D721Med (cell line): ENCODE data around the gene SGPP1.
"Not testable (repeated sequence)": the region's sequence is repeated elsewhere in the genome, so short reads cannot be mapped to it uniquely, and the experiment has no call there.

Experiments
- DNase-seq: peaks from one replicate; pipeline ENCODE4 v3.0.0; 2011; ENCODE audit warnings: low spot score; ENCODE audit not compliant: insufficient read length
- FAIRE-seq: peaks from 2 replicates; lab custom pipeline; 2011; peaks lifted over from hg19 to GRCh38; lab: Jason Lieb, UNC
- CTCF ChIP-seq: IDR thresholded peaks from 2 replicates; pipeline ENCODE4 v1.5.1; 2012; ENCODE audit warnings: mild to moderate bottlenecking, control low read depth; ENCODE audit not compliant: insufficient read depth; ENCODE audit errors: missing control alignments

SGPP1 gene

GRCh38 chr14:63663428-63664341, 64.2 kb downstream of the SGPP1 start:
- no peak for FAIRE-seq
- DNase-seq: no peak
- no peak for TF ChIP-seq CTCF

- FAIRE-seq: no peak
- TF ChIP-seq CTCF: no peak
Measured at GRCh38 chr14:63662776-63663175, 65.1 kb downstream of the SGPP1 start.

GRCh38 chr14:63661881-63662280, 66.0 kb downstream of the SGPP1 start:
- not testable (repeated sequence) for FAIRE-seq, DNase-seq

More at GRCh38 chr14:63662776-63663175, 65.1 kb downstream of the SGPP1 start:
- no peak for DNase-seq

GRCh38 chr14:63659726-63660125, 68.1 kb downstream of the SGPP1 start:
- DNase-seq (no peak), FAIRE-seq (no peak)
- no peak for TF ChIP-seq CTCF

GRCh38 chr14:63656194-63656593, 71.7 kb downstream of the SGPP1 start:
- no peak for FAIRE-seq
- TF ChIP-seq CTCF: no peak

GRCh38 chr14:63654936-63655335, 72.9 kb downstream of the SGPP1 start:
- TF ChIP-seq CTCF: no peak
- FAIRE-seq: no peak

More at GRCh38 chr14:63656194-63656593, 71.7 kb downstream of the SGPP1 start:
- DNase-seq: no peak

GRCh38 chr14:63654346-63654745, 73.5 kb downstream of the SGPP1 start:
- FAIRE-seq (no peak), DNase-seq (no peak)
- no peak for TF ChIP-seq CTCF

More at GRCh38 chr14:63654936-63655335, 72.9 kb downstream of the SGPP1 start:
- DNase-seq: no peak
